ENCODE data around the gene AHSA1.

Gene AHSA1

DNA sequence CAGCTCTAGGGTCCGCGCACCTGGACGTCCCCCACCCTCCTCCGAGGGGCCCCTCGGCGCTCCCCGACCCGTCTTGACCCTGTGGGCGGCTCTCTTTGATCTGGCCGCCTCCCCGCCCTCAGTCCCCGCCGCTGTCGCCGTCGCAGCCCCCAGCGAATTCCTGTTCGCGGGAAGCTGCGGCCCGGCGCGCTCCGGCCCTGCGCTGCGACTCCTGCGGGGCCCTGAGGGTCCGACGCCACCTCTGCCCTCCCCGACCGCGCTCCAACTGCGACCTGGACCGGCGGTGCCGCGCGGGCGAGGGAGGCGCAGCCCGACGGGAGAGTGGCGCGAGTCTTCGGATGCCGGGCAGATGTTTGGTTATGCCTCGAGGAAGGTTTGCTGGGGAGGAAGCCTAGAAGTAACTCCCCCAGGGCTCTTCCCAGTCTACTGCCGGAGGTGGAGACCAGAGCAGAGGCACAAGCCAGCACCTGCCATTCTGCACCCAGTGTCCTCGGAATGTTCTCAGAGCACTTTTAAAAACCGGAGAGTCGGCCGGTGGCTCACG, 41.2 kb downstream of the AHSA1 start:
- Histone ChIP-seq H3K36me3 (ENCODE audit: control insufficient read depth, low read length) (no peaks in the 10 kb centered on the region), H3K27ac (ENCODE audit: low read depth, low read length) (no peak overlapping the region), H3K4me2 (ENCODE audit: low read length) (peak overlapping the region; percentile 89), H3K4me1 (ENCODE audit: control insufficient read depth, low read length) (peaks cover 30% of the 10 kb centered on the region), H3F3A (ENCODE audit: control insufficient read depth, insufficient read depth) (peaks cover 4% of the 10 kb centered on the region; the same call in 1 of the 2 replicates), H3K27me3 (ENCODE audit: control insufficient read depth, low read length) (peaks cover 29% of the 10 kb centered on the region), H3K4me3 (ENCODE audit: low read length) (peak overlapping the region; percentile 73), H3K79me2 (ENCODE audit: control insufficient read depth, low read length) (no peaks in the 10 kb centered on the region), H4K20me1 (ENCODE audit: control insufficient read depth, insufficient read depth, low read depth, low read length) (no peaks in the 10 kb centered on the region), H3K9me3 (ENCODE audit: control insufficient read depth, insufficient read depth, low read length) (no peaks in the 10 kb centered on the region), H3K9me2 (replicated peaks; ENCODE audit: control insufficient read depth, low read length) (no peaks in the 10 kb centered on the region)
- TF ChIP-seq EZH2phosphoT487 (IDR thresholded peaks at IDR 0.05; ENCODE audit: borderline replicate concordance, low read length) (peak; percentile 98; the same call in 1 of the 2 replicates), CTCF (IDR thresholded peaks at IDR 0.05; ENCODE audit: low read depth, low read length, poor library complexity, severe bottlenecking) (no peak)

DNA sequence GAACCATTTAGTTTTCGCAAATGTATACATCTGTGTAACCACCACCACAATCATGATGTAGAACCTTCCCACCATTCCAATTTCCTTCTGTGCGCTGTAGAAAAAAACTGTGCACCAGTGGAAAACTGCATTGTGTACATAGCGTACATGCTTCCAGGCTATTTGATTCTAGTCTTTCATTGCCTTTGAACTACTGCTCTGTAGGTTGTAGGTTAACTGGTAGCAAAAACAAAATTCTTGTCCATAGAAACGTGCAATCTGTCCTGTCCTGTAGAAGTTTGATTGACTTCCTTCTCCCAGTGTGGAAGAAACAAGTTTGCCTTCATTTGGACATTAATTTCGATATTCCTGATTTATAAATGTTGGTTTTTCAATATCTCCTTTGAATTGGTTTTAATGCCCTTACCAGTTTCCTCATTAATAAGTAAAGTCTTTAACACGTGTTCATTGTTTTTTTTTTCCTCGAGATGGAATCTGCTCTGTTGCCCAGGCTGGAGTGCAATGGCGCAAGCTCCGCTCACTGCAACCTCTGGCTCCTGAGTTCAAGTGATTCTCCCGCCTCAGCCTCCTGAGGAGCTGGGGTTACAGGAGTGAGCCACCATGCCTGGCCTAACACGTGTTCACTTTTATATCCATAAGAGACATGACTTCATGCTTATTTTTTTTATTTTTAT, 44.4 kb downstream of the AHSA1 start:
- H3K36me3 ChIP-seq (ENCODE audit: control insufficient read depth, low read length): no peaks in the 10 kb centered on the region
- peaks cover 29% of the 10 kb centered on the region for H3K27me3 ChIP-seq (ENCODE audit: control insufficient read depth, low read length)
- peaks cover 6% of the 10 kb centered on the region; the same call in 1 of the 2 replicates for H3F3A ChIP-seq (ENCODE audit: control insufficient read depth, insufficient read depth)
- no peak overlapping the region for H3K4me3 ChIP-seq (ENCODE audit: low read length)
- no peaks in the 10 kb centered on the region for H3K9me2 ChIP-seq (replicated peaks; ENCODE audit: control insufficient read depth, low read length)
- H3K4me2 ChIP-seq (ENCODE audit: low read length): no peak overlapping the region
- no peaks in the 10 kb centered on the region for H3K9me3 ChIP-seq (ENCODE audit: control insufficient read depth, insufficient read depth, low read length)
- H3K27ac ChIP-seq (ENCODE audit: low read depth, low read length): no peak overlapping the region
- no peak for TF ChIP-seq CTCF (IDR thresholded peaks at IDR 0.05; ENCODE audit: low read depth, low read length, poor library complexity, severe bottlenecking)
- no peaks in the 10 kb centered on the region for H3K79me2 ChIP-seq (ENCODE audit: control insufficient read depth, low read length)
- H4K20me1 ChIP-seq (ENCODE audit: control insufficient read depth, insufficient read depth, low read depth, low read length): no peaks in the 10 kb centered on the region
- peaks cover 30% of the 10 kb centered on the region for H3K4me1 ChIP-seq (ENCODE audit: control insufficient read depth, low read length)

DNA sequence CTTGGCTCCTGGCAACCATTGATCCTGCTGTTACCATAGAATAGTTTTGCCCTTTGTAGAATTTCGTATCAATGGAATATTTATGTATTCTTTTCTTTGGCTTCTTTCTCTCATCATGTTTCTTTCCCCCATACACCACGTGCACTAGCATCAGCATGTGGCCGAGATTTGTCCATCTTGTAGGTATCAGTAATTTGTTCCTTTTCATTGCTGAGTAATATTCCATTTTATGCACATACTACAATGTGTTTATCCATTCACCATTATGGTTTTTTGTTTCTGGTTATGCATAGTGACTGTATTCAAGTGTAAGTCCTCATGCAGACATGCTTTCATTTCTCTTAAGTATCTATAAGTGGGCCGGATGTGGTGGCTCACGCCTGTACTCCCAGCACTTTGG, 45.2 kb downstream of the AHSA1 start:
- Histone ChIP-seq H3K36me3 (ENCODE audit: control insufficient read depth, low read length) (peaks cover 4% of the 10 kb centered on the region; the same call in 1 of the 2 replicates), H3K9me3 (ENCODE audit: control insufficient read depth, insufficient read depth, low read length) (no peaks in the 10 kb centered on the region), H3K9me2 (replicated peaks; ENCODE audit: control insufficient read depth, low read length) (no peaks in the 10 kb centered on the region), H3K27me3 (ENCODE audit: control insufficient read depth, low read length) (peaks cover 24% of the 10 kb centered on the region), H3K79me2 (ENCODE audit: control insufficient read depth, low read length) (no peaks in the 10 kb centered on the region), H4K20me1 (ENCODE audit: control insufficient read depth, insufficient read depth, low read depth, low read length) (no peaks in the 10 kb centered on the region), H3K4me3 (ENCODE audit: low read length) (no peak overlapping the region), H3K27ac (ENCODE audit: low read depth, low read length) (no peak overlapping the region), H3K4me2 (ENCODE audit: low read length) (no peak overlapping the region), H3F3A (ENCODE audit: control insufficient read depth, insufficient read depth) (peaks cover 6% of the 10 kb centered on the region; the same call in 1 of the 2 replicates), H3K4me1 (ENCODE audit: control insufficient read depth, low read length) (peaks cover 26% of the 10 kb centered on the region)
- TF ChIP-seq EZH2phosphoT487 (IDR thresholded peaks at IDR 0.05; ENCODE audit: borderline replicate concordance, low read length) (no peak), CTCF (IDR thresholded peaks at IDR 0.05; ENCODE audit: low read depth, low read length, poor library complexity, severe bottlenecking) (no peak)

Data from DOHH2 (cell line).